GM06990 (cell line): ENCODE data around the gene GSTT2.
A peak's percentile ranks its signal among the peaks of the same experiment; 100 is the strongest.

Source experiments
- DNase-seq: peaks from one replicate; pipeline ENCODE4 v3.0.0-alpha.2; 2011; ENCODE audit not compliant: insufficient read length; ENCODE audit errors: extremely low read depth
- H3K27me3 ChIP-seq: replicated peaks from 2 replicates; pipeline ENCODE4 v1.6.0; 2011; ENCODE audit warnings: low read length; ENCODE audit not compliant: control insufficient read depth, insufficient read depth
- H3K36me3 ChIP-seq: 2 replicates; pipeline ENCODE4 v1.5.1; 2011; ENCODE audit warnings: low read length; ENCODE audit not compliant: control insufficient read depth, insufficient read depth
- H3K4me3 ChIP-seq: replicated peaks from 2 replicates; pipeline ENCODE4 v1.5.1; 2011; ENCODE audit warnings: low read depth, mild to moderate bottlenecking, control low read depth, low read length
- CTCF ChIP-seq: IDR thresholded peaks from 2 replicates; pipeline ENCODE4 v1.5.1; 2011; ENCODE audit warnings: low read length, control low read depth, mild to moderate bottlenecking, inconsistent platforms; ENCODE audit not compliant: insufficient read depth, poor library complexity, severe bottlenecking

The GSTT2 gene

GRCh38 chr22:24008381-24009226 lies 28.7 kb downstream of the GSTT2 start:
- Histone ChIP-seq H3K27me3 (no peaks in the 10 kb centered on the region), H3K4me3 (no peak overlapping the region), H3K36me3 (no peaks in the 10 kb centered on the region)
- no peak for DNase-seq
- no peak for TF ChIP-seq CTCF

- Histone ChIP-seq H3K4me3 (no peak overlapping the region), H3K36me3 (no peaks in the 10 kb centered on the region), H3K27me3 (no peaks in the 10 kb centered on the region)
- no peak for TF ChIP-seq CTCF
- DNase-seq, result no peak
Observed at GRCh38 chr22:24009227-24010017, 29.5 kb downstream of the GSTT2 start.

- H3K36me3 ChIP-seq, result no peaks in the 10 kb centered on the region
- no peak for DNase-seq
- TF ChIP-seq CTCF, result no peak
- no peaks in the 10 kb centered on the region for H3K27me3 ChIP-seq
- H3K4me3 ChIP-seq, result no peak overlapping the region
Observed at GRCh38 chr22:24010018-24010391, 30.1 kb downstream of the GSTT2 start.

GRCh38 chr22:24011735-24012068 lies 31.8 kb downstream of the GSTT2 start:
- Histone ChIP-seq H3K36me3 (no peaks in the 10 kb centered on the region), H3K4me3 (peak overlapping the region; percentile 68), H3K27me3 (no peaks in the 10 kb centered on the region)
- TF ChIP-seq CTCF, result no peak
- DNase-seq, result no peak

- no peak for TF ChIP-seq CTCF
- no peaks in the 10 kb centered on the region for H3K36me3 ChIP-seq
- DNase-seq, result no peak
- H3K27me3 ChIP-seq, result no peaks in the 10 kb centered on the region
- H3K4me3 ChIP-seq, result no peak overlapping the region
Observed at GRCh38 chr22:24016156-24016555, 36.2 kb downstream of the GSTT2 start.
